GM12878 (cell line): ENCODE results near the gene PATZ1. TPM values are rescaled to one million over a fixed set of nuclear protein-coding genes. Genes with fewer than 3 reads are reported as not detected.

Source experiments
- ATAC-seq: fragments of 200-7000 bp; cut with Tn5 transposase; 3 replicates; pipeline ENCODE4 v1.9.1; 2020; ENCODE audit warnings: mild to moderate bottlenecking, moderate library complexity
- BruUV-seq: library from RNA; stranded (reverse); fragments of 400-500 nt; replicated peaks from 2 replicates; lab custom pipeline; 2021; lab: Mats Ljungman, UMichigan
- CTCF ChIA-PET: fragments of 300-600 bp; sonication (Branson Sonifier 250); formaldehyde crosslinking; extraction: SDS; loops from one replicate; lab custom pipeline; 2021; ENCODE audit warnings: inconsistent platforms; lab: Yijun Ruan, JAX
- POLR2A ChIA-PET: fragments of 350-600 bp; formaldehyde crosslinking; extraction: SDS; loops from one replicate; lab custom pipeline; 2021; ENCODE audit warnings: inconsistent platforms; lab: Charles Lee
- RAD21 ChIA-PET: fragments of 300-600 bp; sonication (Branson Sonifier 250); formaldehyde crosslinking; loops from one replicate; lab custom pipeline; 2023; ENCODE audit warnings: antibody characterized with exemption; ENCODE audit not compliant: unreplicated experiment; lab: Charles Lee
- SMC1A ChIA-PET: fragments of 300-600 bp; sonication (Branson Sonifier 250); formaldehyde crosslinking; loops from one replicate; lab custom pipeline; 2023; ENCODE audit not compliant: unreplicated experiment, uncharacterized antibody; lab: Charles Lee
- DNase-seq: peaks from one replicate; pipeline ENCODE4 v3.0.0-alpha.2; 2011; ENCODE audit warnings: low read depth, low spot score
- FAIRE-seq: peaks from 3 replicates; lab custom pipeline; 2011; peaks lifted over from hg19 to GRCh38; lab: Jason Lieb, UNC
- H2AFZ ChIP-seq: 2 replicates; pipeline ENCODE4 v1.6.0; 2011; ENCODE audit warnings: low read depth, low read length, control low read depth; ENCODE audit not compliant: control insufficient read depth
- H3K27ac ChIP-seq: 2 replicates; pipeline ENCODE4 v1.5.1; 2011; ENCODE audit warnings: control low read depth; ENCODE audit not compliant: control insufficient read depth, insufficient read depth
- H3K27me3 ChIP-seq, 2 experiments: replicated peaks in 1 of 2; 2 replicates each; pipeline versions ENCODE4 v1.6.0 to v1.6.1; 2011; ENCODE audit warnings: low read length in 1 of 2; ENCODE audit not compliant: control insufficient read depth in 2 of 2, insufficient read depth in 2 of 2
- H3K36me3 ChIP-seq, 2 experiments: 2 replicates each; pipeline ENCODE4 v1.5.1; 2011; ENCODE audit warnings: low read length in 1 of 2; ENCODE audit not compliant: control insufficient read depth in 2 of 2, insufficient read depth in 2 of 2
- H3K4me1 ChIP-seq: 2 replicates; pipeline ENCODE4 v1.6.1; 2011; ENCODE audit warnings: mild to moderate bottlenecking, low read length, moderate library complexity, mixed read lengths; ENCODE audit not compliant: control insufficient read depth, insufficient read depth
- H3K4me2 ChIP-seq: 2 replicates; pipeline ENCODE4 v1.6.0; 2011; ENCODE audit warnings: control low read depth; ENCODE audit not compliant: control insufficient read depth, insufficient read depth
- H3K4me3 ChIP-seq: fragments of 200-600 bp; sonication (generic); 2 replicates; pipeline ENCODE4 v1.5.1; 2016
- H3K79me2 ChIP-seq: 2 replicates; pipeline ENCODE4 v1.6.0; 2011; ENCODE audit warnings: low read length; ENCODE audit not compliant: control insufficient read depth, insufficient read depth
- H3K9ac ChIP-seq: 2 replicates; pipeline ENCODE4 v1.8.0; 2011; ENCODE audit warnings: low read length, control low read depth, mixed read lengths; ENCODE audit not compliant: control insufficient read depth, insufficient read depth
- H3K9me3 ChIP-seq: replicated peaks from 3 replicates; pipeline ENCODE4 v1.5.1; 2011; ENCODE audit warnings: mild to moderate bottlenecking, low read length; ENCODE audit not compliant: control insufficient read depth, insufficient read depth
- H4K20me1 ChIP-seq: 2 replicates; pipeline ENCODE4 v1.6.0; 2011; ENCODE audit not compliant: control insufficient read depth, insufficient read depth
- CREM ChIP-seq: IDR thresholded peaks from 2 replicates; pipeline ENCODE4 v1.6.1; 2014; ENCODE audit warnings: antibody characterized with exemption, low read depth
- FOXK2 ChIP-seq: fragments of 450-650 bp; IDR thresholded peaks from 2 replicates; pipeline ENCODE4 v1.6.1; 2017; ENCODE audit warnings: mild to moderate bottlenecking, moderate library complexity
- GATAD2B ChIP-seq: fragments of 450-650 bp; conservative IDR thresholded peaks from 2 replicates; pipeline ENCODE4 v1.6.1; 2017; ENCODE audit warnings: low read depth, mild to moderate bottlenecking, moderate library complexity
- IRF4 ChIP-seq: IDR thresholded peaks from 2 replicates; pipeline ENCODE4 v1.6.1; 2011; ENCODE audit warnings: low read depth, low read length
- JUNB ChIP-seq: IDR thresholded peaks from 2 replicates; pipeline ENCODE4 v1.6.1; 2016; ENCODE audit warnings: antibody characterized with exemption, mild to moderate bottlenecking
- PML ChIP-seq: IDR thresholded peaks from 2 replicates; pipeline ENCODE4 v1.6.1; 2012; ENCODE audit warnings: low read length, inconsistent platforms
- TARDBP ChIP-seq: IDR thresholded peaks from 2 replicates; pipeline ENCODE4 v1.6.1; 2016; ENCODE audit warnings: borderline replicate concordance
- WRNIP1 ChIP-seq: IDR thresholded peaks from 2 replicates; pipeline ENCODE4 v1.6.1; 2011; ENCODE audit warnings: low read depth, low read length, improper control_type of control experiment, borderline replicate concordance
- ZBTB4 ChIP-seq: fragments of 450-650 bp; formaldehyde crosslinking; IDR thresholded peaks from 2 replicates; pipeline ENCODE4 v1.4.0; 2022; ENCODE audit warnings: mild to moderate bottlenecking, moderate library complexity
- ZNF217 ChIP-seq: fragments of 450-650 bp; IDR thresholded peaks from 2 replicates; pipeline ENCODE4 v1.6.1; 2017; ENCODE audit warnings: antibody characterized with exemption, mild to moderate bottlenecking
- WGBS: methylation state at CpG from one replicate; pipeline ENCODE4 v1.1.6; 2016; ENCODE audit warnings: low lambda C conversion rate; ENCODE audit not compliant: insufficient replicate concordance, insufficient coverage; ENCODE audit errors: missing lambda C conversion rate; 5-methylcytosine and 5-hydroxymethylcytosine counted together
- in situ Hi-C: fragments of 300-500 bp; cut with MboI; formaldehyde crosslinking; loops from 9 replicates; pipeline ENCODE4 v1.14.3; 2018; ENCODE audit warnings: mixed read lengths
- intact Hi-C: fragments of 100-400 bp; cut with micrococcal nuclease; formaldehyde crosslinking; loops from one replicate; pipeline ENCODE4 v1.14.2; 2022; ENCODE audit not compliant: unreplicated experiment
- polyA plus RNA-seq, 11 experiments: library from polyadenylated mRNA; depleted of rRNA in 4 of 11; unstranded in 6 of 11; stranded (reverse) in 5 of 11; fragments of >200 nt; fragmentation: Nextera tagmentation in 4 of 11; fragmentation: Illumina TruSeq in 1 of 11; extraction: Ambion mirVana in 4 of 11; extraction: Trizol in 1 of 11; gene quantifications; 1 replicate in 1 of 11; 2 replicates in 10 of 11; pipeline versions ENCODE4 v1.2.1 to v1.2.3, GENCODE V29; 2011 to 2016; ENCODE audit warnings: inconsistent platforms in 2 of 11, missing spikeins in 2 of 11, low read depth in 1 of 11
- total RNA-seq, 4 experiments: library from RNA; depleted of rRNA in 3 of 4; stranded (reverse); fragments of >200 nt in 3 of 4; fragmentation: Illumina TruSeq in 1 of 4; extraction: Trizol in 1 of 4; gene quantifications; 2 replicates each; pipeline versions ENCODE4 v1.2.1 to v1.2.3, GENCODE V29; 2013 to 2021
- TF ChIP-seq, protein P1 (sequence below): fragments of 450-650 bp; conservative IDR thresholded peaks from 2 replicates; pipeline ENCODE4 v1.6.1; 2017; ENCODE audit warnings: mild to moderate bottlenecking, moderate library complexity

The PATZ1 gene
- total and polyA plus RNA-seq, 10 of the 15 experiments (the other 5 are each of a cell fraction or from before 2014, with no cell fraction given), result 3.6 to 32.7 (median 13.9) TPM

- no peak for ATAC-seq
These were observed 12.5 kb downstream of the PATZ1 start for GRCh38 chr22:31333641-31334040.

DNA sequence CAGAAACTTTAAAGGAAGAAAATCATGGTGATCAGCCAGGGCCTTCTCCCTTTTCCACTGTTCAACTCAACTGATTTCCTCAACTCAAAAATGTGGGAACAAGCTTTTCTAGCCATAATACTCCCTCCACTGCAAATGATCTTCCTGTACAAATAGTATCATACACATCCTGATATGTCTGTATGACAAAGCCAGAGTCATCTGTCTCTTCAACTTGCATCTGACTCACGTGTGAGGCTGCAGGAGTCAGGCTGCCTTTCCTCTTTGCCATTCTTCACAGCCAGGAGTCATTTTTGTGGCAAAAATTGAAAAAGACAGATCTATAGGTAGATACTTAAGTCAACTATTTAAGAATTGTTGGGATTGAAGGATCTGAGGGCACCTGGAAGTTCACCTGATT is 13.3 kb downstream of the PATZ1 start:
- no peaks in the 10 kb centered on the region for H3K4me1 ChIP-seq
- TF ChIP-seq JUNB, result no peak
- TF ChIP-seq FOXK2, result no peak
- no peak for TF ChIP-seq TARDBP
- no peak for TF ChIP-seq PML
- no peak for TF ChIP-seq IRF4
- TF ChIP-seq, protein P1, sequence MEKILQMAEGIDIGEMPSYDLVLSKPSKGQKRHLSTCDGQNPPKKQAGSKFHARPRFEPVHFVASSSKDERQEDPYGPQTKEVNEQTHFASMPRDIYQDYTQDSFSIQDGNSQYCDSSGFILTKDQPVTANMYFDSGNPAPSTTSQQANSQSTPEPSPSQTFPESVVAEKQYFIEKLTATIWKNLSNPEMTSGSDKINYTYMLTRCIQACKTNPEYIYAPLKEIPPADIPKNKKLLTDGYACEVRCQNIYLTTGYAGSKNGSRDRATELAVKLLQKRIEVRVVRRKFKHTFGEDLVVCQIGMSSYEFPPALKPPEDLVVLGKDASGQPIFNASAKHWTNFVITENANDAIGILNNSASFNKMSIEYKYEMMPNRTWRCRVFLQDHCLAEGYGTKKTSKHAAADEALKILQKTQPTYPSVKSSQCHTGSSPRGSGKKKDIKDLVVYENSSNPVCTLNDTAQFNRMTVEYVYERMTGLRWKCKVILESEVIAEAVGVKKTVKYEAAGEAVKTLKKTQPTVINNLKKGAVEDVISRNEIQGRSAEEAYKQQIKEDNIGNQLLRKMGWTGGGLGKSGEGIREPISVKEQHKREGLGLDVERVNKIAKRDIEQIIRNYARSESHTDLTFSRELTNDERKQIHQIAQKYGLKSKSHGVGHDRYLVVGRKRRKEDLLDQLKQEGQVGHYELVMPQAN, result no peak
- TF ChIP-seq ZBTB4 (CRISPR knock-in tag), result no peak
- no peak for TF ChIP-seq ZNF217
- no peak for TF ChIP-seq WRNIP1
- TF ChIP-seq, all 136 proteins: peak for 0
- no peak overlapping the region for H2AFZ ChIP-seq
- in situ Hi-C loops (no loop called here), intact Hi-C loops (no loop called here)
- no peaks in the 10 kb centered on the region for H4K20me1 ChIP-seq
- ATAC-seq (no peak), DNase-seq (no peak), FAIRE-seq (no peak)
- H3K27me3 ChIP-seq, result no peaks in the 10 kb centered on the region
- BruUV-seq, result no TSS peak
- CTCF ChIA-PET, result no interaction called here
- POLR2A ChIA-PET, result interaction anchor here (1.1 kb wide), 1 partner anchor 11 kb away, joined by 4 read pairs; no protein-coding TSS in a partner anchor
- WGBS, result 50% methylated on average over 1 of the region's 1 CpG
- SMC1A ChIA-PET, result no interaction called here
- no peak overlapping the region for H3K4me2 ChIP-seq
- RAD21 ChIA-PET, result no interaction called here
- no peak overlapping the region for H3K4me3 ChIP-seq
- no peaks in the 10 kb centered on the region for H3K79me2 ChIP-seq
- no peak overlapping the region for H3K27ac ChIP-seq
- H3K9me3 ChIP-seq, result no peaks in the 10 kb centered on the region
- no peak overlapping the region for H3K9ac ChIP-seq
- H3K36me3 ChIP-seq, result peaks cover 15 to 22% of the 10 kb centered on the region in 2 experiments

More at GRCh38 chr22:31333641-31334040, 12.5 kb downstream of the PATZ1 start:
- no TSS peak for BruUV-seq
- Histone ChIP-seq H3K27ac (no peak overlapping the region), H3K9me3 (no peaks in the 10 kb centered on the region), H3K4me2 (no peak overlapping the region), H3K79me2 (no peaks in the 10 kb centered on the region), H3K4me3 (no peak overlapping the region), H4K20me1 (no peaks in the 10 kb centered on the region), H3K27me3 (no peaks in the 10 kb centered on the region), H3K36me3 (peaks cover 15 to 25% of the 10 kb centered on the region in 2 experiments), H3K4me1 (no peaks in the 10 kb centered on the region), H3K9ac (no peak overlapping the region), H2AFZ (no peak overlapping the region)
- POLR2A ChIA-PET, result interaction anchor here (1.1 kb wide), 1 partner anchor 10 kb away, joined by 4 read pairs; no protein-coding TSS in a partner anchor
- no peak for FAIRE-seq
- 94% methylated on average over 2 of the region's 2 CpGs for WGBS
- no peak for DNase-seq
- intact Hi-C loops, result no loop called here
- SMC1A ChIA-PET, result no interaction called here
- in situ Hi-C loops, result no loop called here
- RAD21 ChIA-PET, result no interaction called here
- TF ChIP-seq CREM (no peak), JUNB (no peak), GATAD2B (no peak)
- CTCF ChIA-PET, result no interaction called here
